ENCODE results near the gene DLGAP1.

The DLGAP1 gene

GRCh38 chr18:3867864-3868311, 587.2 kb downstream of the DLGAP1 start:
- no peak for DNase-seq (ENCODE audit: low read depth in 2 of 2)

- no peak for DNase-seq (ENCODE audit: low read depth in 2 of 2)
Measured at GRCh38 chr18:3867236-3867635, 587.9 kb downstream of the DLGAP1 start.

GRCh38 chr18:3864669-3865298, 590.3 kb downstream of the DLGAP1 start:
- DNase-seq (ENCODE audit: low read depth in 2 of 2) = no peak

- DNase-seq (ENCODE audit: low read depth in 2 of 2) = no peak
Measured at GRCh38 chr18:3863593-3863992, 591.5 kb downstream of the DLGAP1 start.

- DNase-seq (ENCODE audit: low read depth in 2 of 2) = no peak
Measured at GRCh38 chr18:3863006-3863405, 592.1 kb downstream of the DLGAP1 start.

GRCh38 chr18:3861495-3861894, 593.6 kb downstream of the DLGAP1 start:
- DNase-seq (ENCODE audit: low read depth in 2 of 2) = no peak

GRCh38 chr18:3857544-3857943, 597.6 kb downstream of the DLGAP1 start:
- no peak for DNase-seq (ENCODE audit: low read depth in 2 of 2)

- DNase-seq (ENCODE audit: low read depth in 2 of 2) = no peak
Measured at GRCh38 chr18:3855966-3856365, 599.1 kb downstream of the DLGAP1 start.

GRCh38 chr18:3852321-3852720, 602.8 kb downstream of the DLGAP1 start:
- DNase-seq (ENCODE audit: low read depth in 2 of 2) = no peak

GRCh38 chr18:3851159-3851558, 603.9 kb downstream of the DLGAP1 start:
- no peak for DNase-seq (ENCODE audit: low read depth in 2 of 2)

GRCh38 chr18:3848316-3848715, 606.8 kb downstream of the DLGAP1 start:
- DNase-seq (ENCODE audit: low read depth in 2 of 2) = no peak

- no peak for DNase-seq (ENCODE audit: low read depth in 2 of 2)
Measured at GRCh38 chr18:3845161-3845560, 609.9 kb downstream of the DLGAP1 start.

- DNase-seq (ENCODE audit: low read depth in 2 of 2) = no peak
Measured at GRCh38 chr18:3842844-3843243, 612.3 kb downstream of the DLGAP1 start.

- DNase-seq (ENCODE audit: low read depth in 2 of 2) = no peak
Measured at GRCh38 chr18:3840766-3841165, 614.3 kb downstream of the DLGAP1 start.

- no peak for DNase-seq (ENCODE audit: low read depth in 2 of 2)
Measured at GRCh38 chr18:3839581-3839981, 615.5 kb downstream of the DLGAP1 start.

GRCh38 chr18:3836483-3837335, 618.4 kb downstream of the DLGAP1 start:
- no peak for DNase-seq (ENCODE audit: low read depth in 2 of 2)

- no peak for DNase-seq (ENCODE audit: low read depth in 2 of 2)
Measured at GRCh38 chr18:3832025-3832638, 623.0 kb downstream of the DLGAP1 start.

GRCh38 chr18:3830604-3831003, 624.5 kb downstream of the DLGAP1 start:
- no peak for DNase-seq (ENCODE audit: low read depth in 2 of 2)

GRCh38 chr18:3827236-3827845, 627.8 kb downstream of the DLGAP1 start:
- DNase-seq (ENCODE audit: low read depth in 2 of 2) = no peak

GRCh38 chr18:3826021-3826420, 629.1 kb downstream of the DLGAP1 start:
- no peak for DNase-seq (ENCODE audit: low read depth in 2 of 2)

GRCh38 chr18:3824101-3824500, 631.0 kb downstream of the DLGAP1 start:
- DNase-seq (ENCODE audit: low read depth in 2 of 2) = no peak

GRCh38 chr18:3823073-3823472, 632.0 kb downstream of the DLGAP1 start:
- no peak for DNase-seq (ENCODE audit: low read depth in 2 of 2)

Measured in stimulated activated CD4-positive, alpha-beta T cell treated with anti-CD3 and anti-CD28 coated beads, Interleukin-12 subunit alpha, Interleukin-12 subunit beta, amount 100 ng/mL, for 24 hours (primary cell).